Activated CD4-positive, CD25-positive, alpha-beta regulatory T cell (primary cell): ENCODE results near the gene ANTXR1.

Source experiments
- DNase-seq, 4 experiments: peaks; one replicate each; lab custom pipeline; 2025; lab: John Stamatoyannopoulos, UW

The ANTXR1 gene

DNA sequence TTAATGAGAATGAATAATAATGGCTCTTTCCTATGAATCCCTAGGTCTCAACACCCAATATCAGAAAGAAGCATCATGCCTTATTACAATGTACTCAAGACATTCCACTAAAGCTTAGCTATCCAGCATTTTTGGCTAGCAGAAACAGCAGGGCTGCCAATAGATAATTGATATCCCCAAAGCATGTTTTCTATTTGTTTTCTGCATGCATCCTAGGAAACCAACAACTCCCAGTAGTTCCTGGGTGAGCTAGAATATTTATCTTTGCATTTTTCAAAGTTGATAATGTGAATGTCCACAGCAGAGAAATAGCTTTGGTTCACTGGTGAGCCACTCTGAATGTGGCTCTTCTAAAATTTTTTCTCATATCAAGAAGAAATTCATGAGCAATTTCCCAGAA is 5.8 kb upstream of the ANTXR1 start:
- DNase-seq, result no peak

GRCh38 chr2:69007603-69008002 is 5.4 kb upstream of the ANTXR1 start:
- DNase-seq, result no peak

- DNase-seq, result no peak
Measured at GRCh38 chr2:69010437-69011194, 2.4 kb upstream of the ANTXR1 start.

DNA sequence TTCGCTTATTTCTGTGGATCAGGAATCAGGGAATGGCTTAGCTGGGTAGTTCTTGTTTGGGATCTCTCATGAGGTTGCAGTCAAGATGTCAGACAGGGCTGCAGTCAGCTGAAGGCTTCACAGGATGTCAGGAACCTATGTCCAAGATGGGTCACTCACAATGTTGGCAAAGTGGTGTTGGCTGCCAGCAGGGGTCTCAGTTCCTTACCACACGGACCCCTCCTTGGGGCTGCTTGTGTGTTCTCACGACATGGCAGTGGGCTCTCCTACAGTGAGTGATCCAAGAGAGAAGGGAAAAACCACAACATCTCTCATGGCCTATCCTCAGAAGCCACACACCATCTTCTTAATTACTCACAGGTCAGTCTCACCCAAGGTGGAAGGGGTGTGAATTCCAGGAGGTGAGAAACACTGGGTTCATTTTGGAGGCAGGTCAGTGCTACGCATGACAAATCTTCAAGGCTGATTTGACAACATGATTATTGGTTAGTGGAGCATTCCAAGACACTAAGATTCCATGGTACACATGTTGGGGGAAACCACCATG is 1.3 kb upstream of the ANTXR1 start:
- no peak for DNase-seq

DNA sequence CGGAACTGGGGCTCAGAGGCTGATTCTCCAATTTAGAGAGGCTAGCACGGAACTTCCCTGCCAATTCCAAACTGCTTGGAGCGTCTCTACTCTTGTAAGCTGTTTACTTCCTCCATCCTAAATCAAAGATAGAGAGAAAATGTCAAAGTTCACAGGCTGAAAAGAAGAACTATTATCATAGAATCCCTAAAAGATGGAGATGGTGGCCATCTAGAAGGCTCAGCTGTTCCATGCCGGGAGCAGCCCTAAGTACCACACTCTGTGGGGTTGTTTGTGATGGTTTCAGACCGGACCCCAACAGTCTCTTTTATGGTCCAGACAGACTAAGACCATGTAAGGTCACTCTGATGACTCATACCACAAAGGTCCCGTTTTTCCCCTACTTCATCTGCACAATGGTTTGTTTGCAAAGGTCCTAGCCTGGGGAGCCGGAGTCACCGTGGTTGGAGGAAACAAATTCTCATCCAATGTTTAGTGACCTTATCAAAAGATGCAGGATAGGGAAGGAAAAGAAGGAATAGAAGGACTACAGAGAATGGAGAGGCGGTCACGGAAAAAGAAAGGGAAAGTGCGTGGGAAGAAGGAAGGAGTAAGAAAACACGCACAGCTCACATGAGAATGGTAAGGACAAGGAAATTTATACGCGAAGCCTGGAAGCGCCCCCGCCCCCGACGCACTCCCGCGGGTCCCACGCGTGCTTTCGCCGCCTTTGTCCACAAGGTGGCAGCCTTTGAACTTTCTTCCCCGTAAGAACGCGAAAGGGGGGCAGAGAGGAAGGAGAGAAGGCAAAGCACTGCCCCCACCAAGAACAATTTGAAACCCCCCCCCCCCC is 453 bp upstream of the ANTXR1 start:
- peak in 3 of 4 experiments; percentile 3 to 18 (median 7) for DNase-seq

DNA sequence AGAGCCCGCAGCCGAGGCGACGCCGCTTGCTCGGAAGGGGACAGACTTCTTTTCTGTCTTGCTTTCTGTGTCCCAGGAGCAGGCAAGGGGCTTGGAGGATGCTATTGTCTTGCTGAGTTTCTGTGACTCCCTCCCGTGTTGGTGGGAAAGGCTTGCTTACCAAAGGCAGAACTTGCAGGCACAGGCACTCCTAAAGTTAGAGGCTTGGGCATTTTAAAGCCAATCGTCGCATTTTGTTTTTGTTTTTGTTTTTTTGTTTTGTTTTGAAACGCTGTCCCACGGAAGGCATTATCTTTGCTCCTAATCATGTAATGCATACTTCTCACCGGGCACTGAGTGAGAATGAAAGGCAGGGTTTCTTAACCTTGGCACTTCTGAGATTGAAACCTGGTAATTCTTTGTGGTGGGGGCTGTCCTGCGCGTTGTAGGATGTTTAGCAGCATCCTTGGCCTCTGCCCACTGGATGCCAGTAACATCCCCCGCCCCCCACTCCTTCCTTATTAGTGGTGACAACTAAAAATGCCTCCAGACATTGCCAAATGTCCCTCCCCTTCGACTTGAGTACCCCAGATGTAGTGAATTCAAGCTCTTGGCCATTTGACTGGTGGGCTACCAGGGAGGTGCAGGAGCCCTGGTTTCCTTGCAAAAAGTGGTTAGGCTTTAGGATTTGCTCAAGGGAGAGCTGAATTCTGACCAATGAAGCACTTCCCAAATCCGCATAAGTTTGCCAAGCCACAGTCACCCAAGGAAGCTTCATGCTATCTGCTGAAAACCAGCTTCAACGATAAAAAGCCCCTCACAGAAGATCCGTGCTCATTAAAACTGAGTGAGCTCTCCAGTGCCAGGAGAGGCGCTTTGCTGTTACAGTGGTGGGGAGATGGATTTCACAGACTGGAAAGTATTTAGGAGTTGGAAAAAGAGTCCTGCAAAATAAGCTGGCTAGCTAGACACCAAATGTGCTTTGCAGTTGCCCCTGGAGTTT is 1.2 kb downstream of the ANTXR1 start:
- no peak for DNase-seq

- DNase-seq, result no peak
Measured at GRCh38 chr2:69017080-69017479, 4.1 kb downstream of the ANTXR1 start.

DNA sequence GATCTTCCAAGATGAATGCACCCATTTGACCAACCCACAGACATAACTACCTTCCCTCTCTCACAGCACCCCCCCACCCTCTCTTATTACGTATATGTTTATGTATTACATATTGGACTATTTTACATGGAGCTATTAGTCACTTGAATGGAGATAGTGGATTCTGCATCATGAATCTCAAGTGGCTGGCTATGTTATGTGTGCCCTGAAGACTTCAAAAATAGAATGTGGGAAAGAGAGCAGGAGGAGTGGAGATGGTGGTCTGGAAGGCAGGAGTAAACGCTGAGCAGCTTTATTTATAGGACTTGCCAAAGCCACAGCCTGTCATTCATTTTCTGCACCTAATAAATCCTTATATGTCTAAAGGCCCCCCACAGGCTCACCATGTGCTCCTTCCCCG is 4.9 kb downstream of the ANTXR1 start:
- DNase-seq, result no peak

GRCh38 chr2:69018678-69019095 is 5.7 kb downstream of the ANTXR1 start:
- DNase-seq, result no peak

GRCh38 chr2:69020496-69021426 is 7.8 kb downstream of the ANTXR1 start:
- DNase-seq, result no peak

GRCh38 chr2:69021727-69022126 is 8.7 kb downstream of the ANTXR1 start:
- no peak for DNase-seq

- no peak for DNase-seq
Measured at GRCh38 chr2:69022548-69022947, 9.6 kb downstream of the ANTXR1 start.

DNA sequence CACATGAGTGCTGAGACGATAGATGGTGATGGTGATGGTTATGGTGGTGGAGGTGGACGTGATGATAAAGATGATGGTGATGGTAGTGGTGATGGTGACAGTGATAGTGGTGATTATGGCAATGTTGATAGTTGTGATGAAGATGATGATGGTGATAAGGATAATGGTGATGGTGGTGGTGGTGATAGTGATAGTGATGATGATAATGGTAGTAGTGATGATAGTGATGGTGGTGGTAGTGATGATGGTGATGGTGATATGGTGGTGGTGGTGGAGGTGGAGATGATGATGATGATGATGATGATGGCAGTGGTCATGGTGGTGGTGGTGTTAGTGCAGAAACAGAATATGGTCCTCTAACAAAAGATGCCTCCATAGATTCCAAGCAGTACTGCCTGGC is 10.3 kb downstream of the ANTXR1 start:
- no peak for DNase-seq

DNA sequence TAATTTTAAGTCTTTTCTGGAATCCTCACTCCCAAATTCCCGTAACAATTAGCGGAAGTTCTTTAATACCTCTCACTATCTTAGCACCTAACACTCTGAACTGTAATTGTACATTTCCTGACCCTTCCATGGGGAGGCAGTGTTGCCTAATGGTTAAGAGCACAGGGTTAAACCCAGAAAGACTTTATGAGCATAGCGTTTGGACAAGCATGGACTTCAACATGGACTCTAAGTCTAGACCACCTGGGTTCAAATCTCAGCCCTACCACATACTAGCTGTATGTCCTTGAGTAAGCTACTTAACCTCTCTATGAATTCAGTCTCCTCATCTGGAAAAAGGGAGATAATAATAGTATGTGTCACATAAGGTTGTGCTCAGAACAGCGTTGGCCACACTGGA is 13.0 kb downstream of the ANTXR1 start:
- DNase-seq, result no peak

GRCh38 chr2:69026691-69027459 is 13.9 kb downstream of the ANTXR1 start:
- no peak for DNase-seq

DNA sequence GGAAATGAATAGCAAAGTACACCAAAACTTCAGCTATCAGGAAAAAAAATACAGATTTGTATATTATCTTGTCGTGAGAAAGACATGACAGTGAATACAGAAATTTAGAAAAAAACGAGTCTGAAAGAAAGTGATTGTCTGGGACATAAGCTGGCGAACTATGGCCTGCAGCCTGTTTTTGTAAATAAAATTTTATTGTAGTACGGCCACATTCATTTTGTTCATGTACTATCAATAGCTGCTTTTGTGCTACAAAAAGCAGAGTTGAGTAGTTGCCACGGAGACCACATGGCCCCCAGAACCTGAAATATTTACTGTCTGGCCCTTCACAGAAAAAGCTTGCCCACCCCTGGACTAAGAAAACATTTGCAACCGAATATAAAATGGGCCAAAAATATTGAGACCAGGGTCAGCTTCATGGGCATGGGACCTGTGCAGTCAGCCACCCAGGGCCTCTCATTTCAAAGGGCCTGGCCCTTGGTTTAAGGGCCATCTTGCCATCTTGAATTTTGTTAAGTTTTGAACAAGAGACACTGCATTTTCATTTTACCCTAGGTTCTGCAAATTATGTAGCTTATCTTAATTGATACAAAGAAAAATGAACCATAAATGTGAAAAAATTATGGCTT is 17.9 kb downstream of the ANTXR1 start:
- DNase-seq, result no peak

DNA sequence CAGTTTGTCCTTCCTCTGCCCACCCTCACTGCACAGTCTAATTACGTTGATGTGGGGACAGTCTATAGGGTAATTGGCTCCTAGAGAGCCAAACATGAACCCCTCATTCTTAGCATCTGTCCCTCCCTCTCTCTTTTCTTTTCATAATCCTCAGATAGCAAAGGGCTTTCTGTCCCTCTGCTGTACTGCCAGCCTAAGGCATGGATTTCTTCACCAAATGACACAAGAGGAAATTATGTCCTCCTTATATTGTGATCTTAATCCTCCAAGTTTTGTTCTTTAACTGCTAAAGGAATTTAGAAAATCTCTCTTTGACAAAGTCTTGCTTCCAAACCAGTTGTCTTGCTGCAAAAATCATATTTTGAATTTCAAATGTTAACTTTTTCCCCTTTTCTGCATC is 18.5 kb downstream of the ANTXR1 start:
- DNase-seq, result no peak

GRCh38 chr2:69032336-69032735 is 19.4 kb downstream of the ANTXR1 start:
- no peak for DNase-seq

- DNase-seq, result no peak
Measured at GRCh38 chr2:69033461-69034095, 20.6 kb downstream of the ANTXR1 start.
